ENCODE data around the gene POLH.
"Not testable (repeated sequence)": the region's sequence is repeated elsewhere in the genome, so short reads cannot be mapped to it uniquely, and the experiment has no call there.

Gene POLH

GRCh38 chr6:43629104-43629504 is 53.1 kb downstream of the POLH start, which contains the start of gene GTPBP2:
Gene GTPBP2, minus strand, starts transcription at chr6:43629264. Its CDS starts 102 bp downstream, at chr6:43629162.
- ChIA-PET CTCF (interaction anchor here (0.7 to 2.9 kb wide), 10 partner anchors 12 to 502 kb away, joined by 3 to 18 read pairs (median 4); partner anchors contain the start of gene RSPH9), POLR2A (interaction anchor here (0.5 to 1.2 kb wide), 6 partner anchors 18 to 617 kb away, joined by 3 to 6 read pairs (median 3); partner anchors contain the start of gene HSP90AB1)
- peak; percentile 98 for DNase-seq (ENCODE audit: extremely low spot score)
- no peak for TF ChIP-seq CTCF (IDR thresholded peaks at IDR 0.05; ENCODE audit: control extremely low read depth, extremely low read depth, low read depth, missing control alignments)

DNA sequence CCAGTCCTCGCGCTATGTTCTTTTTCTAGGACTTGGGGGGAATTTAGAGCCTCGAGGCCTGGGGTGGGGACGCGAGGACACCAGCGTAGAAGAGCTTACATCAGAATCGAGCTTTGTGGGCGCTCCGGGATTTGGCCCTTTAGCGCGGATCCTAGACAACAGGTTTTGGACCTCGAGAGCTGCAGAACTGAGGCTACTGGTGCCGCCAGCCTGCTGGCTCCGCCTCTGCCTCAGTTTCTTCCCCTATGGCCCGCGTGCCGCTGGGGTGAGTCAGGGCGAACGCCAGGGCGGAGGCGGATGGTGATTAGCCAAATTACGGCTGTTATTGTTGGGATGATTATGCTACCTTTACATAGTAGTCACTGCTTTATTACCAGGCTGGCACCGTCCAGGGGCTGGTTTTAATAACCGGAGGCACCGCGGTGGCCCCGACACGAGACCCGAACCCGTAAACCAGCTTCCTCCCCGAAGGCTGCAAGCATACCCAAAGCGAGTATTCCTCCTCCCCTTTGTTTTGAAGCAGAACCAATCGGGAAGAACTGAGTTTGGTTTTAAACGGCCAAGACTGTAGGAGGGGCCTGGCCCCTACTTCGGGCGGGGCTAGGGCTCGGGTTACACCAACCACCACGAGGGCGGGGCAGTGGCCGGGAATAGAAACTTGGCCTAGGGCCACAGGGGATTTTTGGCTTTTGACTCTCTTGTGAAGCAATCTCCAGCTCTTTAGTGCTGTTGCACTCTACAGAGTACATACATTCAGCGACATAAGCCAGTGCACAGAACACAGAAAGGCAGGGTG is 53.7 kb downstream of the POLH start:
- POLR2A ChIA-PET, result interaction anchor here (0.5 to 1.2 kb wide), 8 partner anchors 19 to 1536 kb away, joined by 3 to 6 read pairs (median 3); partner anchors contain the start of gene HSP90AB1
- DNase-seq (ENCODE audit: extremely low spot score), result peak; percentile 98
- no peak for TF ChIP-seq CTCF (IDR thresholded peaks at IDR 0.05; ENCODE audit: control extremely low read depth, extremely low read depth, low read depth, missing control alignments)
- CTCF ChIA-PET, result interaction anchor here (0.7 to 2.9 kb wide), 14 partner anchors 12 to 501 kb away, joined by 3 to 18 read pairs (median 4); partner anchors contain the start of genes RSPH9 and VEGFA

DNA sequence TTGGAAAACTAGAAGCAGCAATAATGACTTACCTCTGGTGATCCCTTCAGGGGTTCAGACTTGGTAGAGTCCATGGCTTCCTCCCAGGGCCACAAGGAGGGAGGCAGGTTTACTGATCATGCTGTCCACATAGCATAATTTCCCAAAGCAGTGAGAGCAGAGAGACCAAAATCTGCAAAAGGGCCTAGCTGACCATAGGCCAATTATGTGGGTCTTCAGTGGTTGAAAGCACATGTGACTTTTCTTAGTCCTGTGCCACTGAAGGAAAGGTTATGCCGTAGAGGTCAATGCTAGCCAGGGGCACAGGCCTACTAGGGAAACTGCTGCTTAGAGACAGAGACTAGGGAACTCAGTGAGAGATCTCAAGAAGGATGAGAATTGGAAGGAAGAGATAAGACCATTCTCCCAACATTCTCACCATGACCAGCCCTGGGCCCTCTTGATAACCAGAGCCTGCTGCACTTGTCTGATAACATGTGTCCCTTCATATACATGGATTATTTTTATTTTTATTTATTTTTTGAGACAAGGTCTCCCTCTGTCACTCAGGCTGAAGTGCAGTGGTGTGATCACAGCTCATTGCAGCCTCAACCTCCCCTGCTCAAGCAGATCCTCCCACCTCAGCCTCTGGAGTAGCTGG is 55.1 kb downstream of the POLH start:
- ChIA-PET POLR2A (interaction anchor here (0.6 kb wide), 1 partner anchor 406 kb away, joined by 3 read pairs; no protein-coding TSS in a partner anchor), CTCF (interaction anchor here (0.8 to 2.9 kb wide), 4 partner anchors 13 to 138 kb away, joined by 3 to 18 read pairs (median 6); partner anchors contain the start of gene VEGFA)
- TF ChIP-seq CTCF (IDR thresholded peaks at IDR 0.05; ENCODE audit: control extremely low read depth, extremely low read depth, low read depth, missing control alignments), result no peak
- no peak for DNase-seq (ENCODE audit: extremely low spot score)

DNA sequence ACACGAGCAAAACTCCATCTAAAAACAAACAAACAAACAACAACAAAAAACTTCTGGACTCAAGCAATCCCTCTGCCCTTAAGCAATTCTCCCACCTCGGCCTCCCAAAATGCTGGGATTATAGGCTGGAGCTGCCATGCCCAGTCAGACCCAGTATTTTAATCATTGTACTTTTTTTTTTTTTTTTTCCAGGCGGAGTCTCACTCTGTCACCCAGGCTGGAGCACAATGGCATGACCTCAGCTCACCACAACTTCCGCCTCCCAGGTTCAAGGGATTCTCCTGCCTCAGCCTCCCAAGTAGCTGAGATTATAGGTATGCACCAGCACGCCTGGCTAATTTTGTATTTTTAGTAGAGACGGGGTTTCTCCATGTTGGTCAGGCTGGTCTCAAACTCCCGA is 57.0 kb downstream of the POLH start:
- CTCF ChIA-PET, result interaction anchor here (1.4 kb wide), 1 partner anchor 34 kb away, joined by 3 read pairs; no protein-coding TSS in a partner anchor
- POLR2A ChIA-PET; DNase-seq (ENCODE audit: extremely low spot score): not testable (repeated sequence)

GRCh38 chr6:43634702-43635303 is 58.8 kb downstream of the POLH start:
- ChIA-PET POLR2A (interaction anchor here (0.5 to 1.2 kb wide), 2 partner anchors 59 to 135 kb away, joined by 3 read pairs; partner anchors contain the start of genes POLH, VEGFA and XPO5), CTCF (interaction anchor here (1.8 to 6.0 kb wide), 2 partner anchors 33 to 444 kb away, joined by 6 to 32 read pairs; no protein-coding TSS in a partner anchor)
- DNase-seq (ENCODE audit: extremely low spot score), result no peak

More at GRCh38 chr6:43634702-43635303, 58.8 kb downstream of the POLH start:
- TF ChIP-seq CTCF (IDR thresholded peaks at IDR 0.05; ENCODE audit: control extremely low read depth, extremely low read depth, low read depth, missing control alignments), result no peak
